Heart right ventricle (tissue), 16 donors: ENCODE data around the gene ALK. TPM values are rescaled to one million over a fixed set of nuclear protein-coding genes. Genes with fewer than 3 reads are reported as not detected.

Source experiments
- ATAC-seq, 8 donors: fragments of 200-7000 bp; cut with Tn5 transposase; one replicate each; pipeline ENCODE4 v1.9.1; 2020; ENCODE audit warnings: mild to moderate bottlenecking in 8 of 8, moderate library complexity in 8 of 8, moderate number of reproducible peaks in 1 of 8
- DNase-seq, 2 donors: peaks; one replicate each; pipeline ENCODE4 v3.0.0-alpha.2; 2020
- H3K27ac ChIP-seq, 10 donors: fragments of 200-600 bp; sonication (generic) in 2 of 10; one replicate each; pipeline versions ENCODE4 v1.5.0 to v1.8.0; 2020 to 2022; ENCODE audit warnings: mild to moderate bottlenecking in 3 of 10
- H3K27me3 ChIP-seq, 7 donors: fragments of 200-600 bp; one replicate each; pipeline ENCODE4 v1.8.0; 2021 to 2022; ENCODE audit warnings: mild to moderate bottlenecking in 2 of 7
- H3K36me3 ChIP-seq, 9 donors: fragments of 200-600 bp; sonication (generic) in 1 of 9; one replicate each; pipeline versions ENCODE4 v1.5.0 to v1.8.0; 2020 to 2022; ENCODE audit warnings: mild to moderate bottlenecking in 2 of 9
- H3K4me1 ChIP-seq, 9 donors: fragments of 200-600 bp; sonication (generic) in 1 of 9; one replicate each; pipeline versions ENCODE4 v1.5.0 to v1.8.0; 2020 to 2022; ENCODE audit warnings: mild to moderate bottlenecking in 4 of 9
- H3K4me3 ChIP-seq, 10 donors: fragments of 200-600 bp; sonication (generic) in 2 of 10; one replicate each; pipeline versions ENCODE4 v1.5.0 to v1.8.0; 2020 to 2022; ENCODE audit warnings: mild to moderate bottlenecking in 7 of 10, moderate library complexity in 2 of 10
- H3K9me3 ChIP-seq, 11 donors: fragments of 200-600 bp in 10 of 11; sonication (generic) in 2 of 11; one replicate each; pipeline versions ENCODE4 v1.5.0 to v1.8.0; 2013 to 2022; ENCODE audit warnings: mild to moderate bottlenecking in 2 of 11, control low read depth in 1 of 11, moderate library complexity in 1 of 11
- CTCF ChIP-seq, 9 donors: fragments of 200-600 bp; sonication (generic) in 2 of 9; IDR thresholded peaks; one replicate each; pipeline versions ENCODE4 v1.5.0 to v1.8.0; 2021 to 2022; ENCODE audit warnings: antibody characterized with exemption in 9 of 9, mild to moderate bottlenecking in 5 of 9, moderate library complexity in 1 of 9
- WGBS, 2 donors: extraction: QIAGEN DNeasy Blood & Tissue Kit; methylation state at CpG; one replicate each; pipeline ENCODE4 v1.1.7; 2013; ENCODE audit warnings: inconsistent platforms in 1 of 2; 5-methylcytosine and 5-hydroxymethylcytosine counted together
- intact Hi-C, 10 donors: fragments of 100-400 bp; cut with DNase I; formaldehyde crosslinking; loops; one replicate each; pipeline versions ENCODE4 v1.11.1 to v1.14.2; 2022
- polyA plus RNA-seq, 2 donors: library from polyadenylated mRNA; stranded (reverse); fragments of 200-250 nt; gene quantifications; one replicate each; pipeline ENCODE4 v1.2.3, GENCODE V29; 2013
- total RNA-seq, 10 donors: library from RNA; stranded (reverse); fragmentation: NEBNext Ultra II Directional in 3 of 10; extraction: Animal tissue kit (Norgen Biotek cat#: 25700) in 3 of 10; gene quantifications; one replicate each; pipeline versions ENCODE4 v1.2.1 to v1.2.4, GENCODE V29; 2021 to 2023
- donor health status: Arrhythmogenic right ventricular cardiomyopathy.
- donor health status: ischemic (EF 13 %, LVEDD 7.1; RV severe dilation, severe dysfunction).
- donor health status: healthy with polysubstance abuse.
- donor health status: DM: no; HTN: yes; CAD: no.
- donor health status: DM: no; HTN: no; CAD: no.
- donor health status: ischemic (EF 25% LVEDD 6.9; RV normal size, moderate dysfunction).
- donor health status: ischemic (EF 25% LVEDD 5.7; RV mildly dilated, moderate dysfunction).
- donor health status: healthy.
- donor health status: DM: yes; HTN: yes; CAD: no.
- donor health status: Ischemic cardiomyopathy.
- donor health status: ischemic (EF 35%, LVEDD 5.7; RV mildly dilated, moderate dysfunction).
- donor health status: nonischemic (EF 11% LVEDD 7.7; RV severe dilation, severe dysfunction).
- donor health status: DM: yes; HTN: yes; CAD: no.
- donor health status: PGD.
- donor health status: ischemic (EF 29% LVEDD 5.4; RV normal size, mild dysfunction).
- donor health status: nonischemic (EF 23%, LVEDD 6.1; RV moderate dilation, normal function).

ALK gene
- total and polyA plus RNA-seq, 12 donors = 0.01 to 0.24 (median 0.08) TPM; not detected in 7

GRCh38 chr2:29526587-29527586 lies 394.5 kb downstream of the ALK start:
- 94% methylated on average over 7 of the region's 7 CpGs for WGBS, 2 donors
- intact Hi-C loops = no loop called here
- DNase-seq = no peak
- Histone ChIP-seq H3K36me3 (no peaks in the 10 kb centered on the region), H3K4me3 (no peak overlapping the region), H3K9me3 (no peaks in the 10 kb centered on the region), H3K4me1 (peaks cover 0 to 15% (median 0%) of the 10 kb centered on the region in 9 donors), H3K27me3 (peaks cover 0 to 18% (median 7%) of the 10 kb centered on the region in 7 donors), H3K27ac (no peak overlapping the region)
- no peak for TF ChIP-seq CTCF (IDR thresholded peaks at IDR 0.05)
- no peak for ATAC-seq

DNA sequence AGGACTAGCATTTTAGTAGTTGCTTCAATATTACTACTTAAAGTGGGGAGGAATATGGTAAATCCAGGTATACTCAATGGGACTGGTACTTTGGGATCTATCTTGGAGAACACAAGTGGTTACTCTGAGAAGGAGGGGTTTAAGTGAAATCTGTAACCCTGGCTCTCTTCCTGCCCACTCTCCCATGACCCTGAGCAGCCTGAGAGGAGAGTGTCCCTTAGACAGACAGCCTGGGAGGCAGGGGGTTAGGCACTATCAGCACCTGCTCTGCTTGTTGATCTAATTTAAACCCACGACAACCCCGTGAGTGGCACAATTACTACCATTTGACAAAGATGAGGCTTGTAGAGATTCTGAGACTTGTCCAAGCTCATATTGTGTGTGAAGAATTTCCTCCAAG lies 395.5 kb downstream of the ALK start:
- TF ChIP-seq CTCF (IDR thresholded peaks at IDR 0.05) = no peak
- WGBS, 2 donors = 80 to 86% methylated on average over 2 of the region's 2 CpGs

DNA sequence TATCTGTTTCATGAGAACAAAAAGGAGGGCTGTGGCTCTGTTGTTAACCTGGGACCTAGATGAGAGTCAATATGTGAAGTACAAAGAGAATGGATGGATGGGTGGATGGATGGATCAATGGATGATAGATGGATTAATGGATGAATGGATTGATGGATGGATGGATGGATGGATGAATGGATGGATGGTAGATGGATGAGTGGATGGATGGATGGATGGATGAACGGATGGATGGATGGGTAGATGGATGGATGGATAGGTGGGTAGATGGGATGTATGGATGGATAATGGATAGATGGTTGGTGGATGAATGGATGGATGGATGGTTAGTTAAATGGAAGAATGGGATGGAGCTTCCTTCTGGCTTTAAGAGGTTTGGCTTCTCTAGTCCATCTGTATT lies 396.7 kb downstream of the ALK start:
- TF ChIP-seq CTCF (IDR thresholded peaks at IDR 0.05) = no peak
- Histone ChIP-seq H3K27ac (no peak overlapping the region), H3K4me3 (no peak overlapping the region), H3K9me3 (no peaks in the 10 kb centered on the region), H3K4me1 (peaks cover 0 to 15% (median 0%) of the 10 kb centered on the region in 9 donors), H3K36me3 (no peaks in the 10 kb centered on the region), H3K27me3 (peaks cover 0 to 17% (median 14%) of the 10 kb centered on the region in 7 donors)
- ATAC-seq (no peak), DNase-seq (no peak)
- WGBS, 2 donors = 89 to 92% methylated on average over 1 of the region's 1 CpG
- intact Hi-C loops = no loop called here

More for the DNA sequence above, 395.5 kb downstream of the ALK start:
- Histone ChIP-seq H3K27me3 (peaks cover 0 to 17% (median 13%) of the 10 kb centered on the region in 7 donors), H3K9me3 (no peaks in the 10 kb centered on the region), H3K4me3 (no peak overlapping the region), H3K36me3 (no peaks in the 10 kb centered on the region), H3K4me1 (peaks cover 0 to 15% (median 0%) of the 10 kb centered on the region in 9 donors), H3K27ac (no peak overlapping the region)
- DNase-seq = no peak
- no peak for ATAC-seq
- intact Hi-C loops = no loop called here

DNA sequence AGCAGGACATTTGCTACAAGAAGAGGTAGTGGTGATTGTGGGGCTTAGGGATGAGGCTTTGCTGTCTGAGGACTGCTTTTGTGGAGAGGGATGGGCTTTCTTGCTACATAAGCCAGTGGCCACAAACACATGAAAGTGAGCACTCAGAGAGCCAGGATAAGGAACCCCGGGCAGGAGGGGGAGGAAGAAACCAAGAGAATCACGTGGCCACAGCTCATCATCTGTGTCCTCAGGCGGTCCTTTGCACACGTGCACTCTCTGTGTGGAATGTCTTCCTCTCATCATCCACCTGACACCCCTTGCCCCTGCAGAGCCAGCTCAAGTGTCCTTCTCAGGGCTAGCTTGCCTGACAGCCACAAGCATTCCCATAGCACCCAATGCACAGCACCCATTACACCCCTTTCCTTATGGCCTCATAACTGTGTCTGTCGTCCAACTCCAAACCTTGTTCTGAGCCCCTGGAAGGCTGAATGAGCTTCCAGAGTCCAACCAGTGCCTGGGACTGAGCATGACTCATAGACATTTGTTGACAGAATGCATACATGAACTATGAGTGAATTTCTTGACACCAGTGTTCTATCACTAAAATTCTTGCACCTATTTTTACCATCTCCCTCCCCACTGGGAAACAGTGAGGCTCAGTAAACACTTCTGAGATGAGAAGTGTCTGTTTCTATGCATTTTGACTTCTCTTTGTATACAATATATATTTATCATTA lies 398.3 kb downstream of the ALK start:
- Histone ChIP-seq H3K36me3 (no peaks in the 10 kb centered on the region), H3K4me1 (peaks cover 0 to 6% (median 0%) of the 10 kb centered on the region in 9 donors), H3K27ac (no peak overlapping the region), H3K4me3 (no peak overlapping the region), H3K27me3 (peaks cover 0 to 17% (median 10%) of the 10 kb centered on the region in 7 donors), H3K9me3 (no peaks in the 10 kb centered on the region)
- ATAC-seq (no peak), DNase-seq (no peak)
- WGBS, 2 donors = 63 to 68% methylated on average over 5 of the region's 5 CpGs
- intact Hi-C loops = no loop called here
- no peak for TF ChIP-seq CTCF (IDR thresholded peaks at IDR 0.05)
